Measurements from ENCODE around the gene EIF4E3.

The EIF4E3 gene

GRCh38 chr3:71690341-71690841 lies 34.8 kb downstream of the EIF4E3 start:
- H3K4me3 ChIP-seq (ENCODE audit: low read length): no peak overlapping the region
- peak; percentile 93 for DNase-seq (ENCODE audit: low read depth)
- TF ChIP-seq, protein P1, sequence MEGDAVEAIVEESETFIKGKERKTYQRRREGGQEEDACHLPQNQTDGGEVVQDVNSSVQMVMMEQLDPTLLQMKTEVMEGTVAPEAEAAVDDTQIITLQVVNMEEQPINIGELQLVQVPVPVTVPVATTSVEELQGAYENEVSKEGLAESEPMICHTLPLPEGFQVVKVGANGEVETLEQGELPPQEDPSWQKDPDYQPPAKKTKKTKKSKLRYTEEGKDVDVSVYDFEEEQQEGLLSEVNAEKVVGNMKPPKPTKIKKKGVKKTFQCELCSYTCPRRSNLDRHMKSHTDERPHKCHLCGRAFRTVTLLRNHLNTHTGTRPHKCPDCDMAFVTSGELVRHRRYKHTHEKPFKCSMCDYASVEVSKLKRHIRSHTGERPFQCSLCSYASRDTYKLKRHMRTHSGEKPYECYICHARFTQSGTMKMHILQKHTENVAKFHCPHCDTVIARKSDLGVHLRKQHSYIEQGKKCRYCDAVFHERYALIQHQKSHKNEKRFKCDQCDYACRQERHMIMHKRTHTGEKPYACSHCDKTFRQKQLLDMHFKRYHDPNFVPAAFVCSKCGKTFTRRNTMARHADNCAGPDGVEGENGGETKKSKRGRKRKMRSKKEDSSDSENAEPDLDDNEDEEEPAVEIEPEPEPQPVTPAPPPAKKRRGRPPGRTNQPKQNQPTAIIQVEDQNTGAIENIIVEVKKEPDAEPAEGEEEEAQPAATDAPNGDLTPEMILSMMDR (conservative IDR thresholded peaks at IDR 0.05; ENCODE audit: low read length): no peak

DNA sequence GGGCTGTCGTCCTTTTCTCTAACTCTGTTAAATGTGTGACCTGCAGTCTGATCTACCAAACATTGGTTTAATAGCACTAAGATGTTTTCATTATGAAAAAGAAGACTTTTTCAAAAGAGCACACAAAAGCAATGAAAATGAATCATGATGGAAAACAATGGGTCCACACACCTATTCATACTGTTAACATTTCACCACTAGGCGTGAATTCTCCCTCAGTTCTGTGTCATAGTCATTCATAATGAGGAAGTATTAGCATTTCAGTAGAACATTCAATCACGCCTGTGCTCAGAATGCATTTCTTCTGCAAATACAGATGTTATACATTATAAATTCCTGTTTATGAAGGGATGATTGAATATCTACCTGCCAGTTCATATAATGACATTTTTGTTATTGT lies 35.9 kb downstream of the EIF4E3 start:
- no peak overlapping the region for H3K4me3 ChIP-seq (ENCODE audit: low read length)
- TF ChIP-seq, protein P1 (conservative IDR thresholded peaks at IDR 0.05; ENCODE audit: low read length): no peak
- no peak for DNase-seq (ENCODE audit: low read depth)

GRCh38 chr3:71688121-71688520 lies 37.1 kb downstream of the EIF4E3 start:
- DNase-seq (ENCODE audit: low read depth): no peak
- TF ChIP-seq, protein P1 (conservative IDR thresholded peaks at IDR 0.05; ENCODE audit: low read length): no peak
- H3K4me3 ChIP-seq (ENCODE audit: low read length): no peak overlapping the region

DNA sequence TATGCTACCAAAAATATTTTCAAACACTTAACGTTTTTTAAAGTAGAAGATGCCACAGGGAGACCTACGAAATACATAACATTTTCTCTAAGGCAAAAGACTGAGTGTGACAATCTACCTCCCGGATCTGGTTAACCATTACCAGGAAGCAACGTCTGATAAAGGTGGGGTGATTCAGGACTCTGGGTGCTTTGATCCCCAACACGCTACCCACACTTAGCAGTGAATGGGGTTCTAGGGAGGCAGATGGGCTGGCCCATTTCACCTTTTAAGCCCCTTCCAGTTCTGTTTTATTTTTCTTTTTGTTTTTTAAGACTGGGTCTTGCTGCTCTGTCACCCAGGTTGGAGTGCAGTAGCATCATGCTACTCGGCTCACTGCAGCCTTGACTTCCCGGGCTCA lies 39.5 kb downstream of the EIF4E3 start:
- no peak for DNase-seq (ENCODE audit: low read depth)
- no peak overlapping the region for H3K4me3 ChIP-seq (ENCODE audit: low read length)
- TF ChIP-seq, protein P1 (conservative IDR thresholded peaks at IDR 0.05; ENCODE audit: low read length): no peak

GRCh38 chr3:71684757-71685386 lies 40.3 kb downstream of the EIF4E3 start:
- no peak overlapping the region for H3K4me3 ChIP-seq (ENCODE audit: low read length)
- DNase-seq (ENCODE audit: low read depth): peak; percentile 86
- TF ChIP-seq, protein P1 (conservative IDR thresholded peaks at IDR 0.05; ENCODE audit: low read length): no peak

- TF ChIP-seq, protein P1 (conservative IDR thresholded peaks at IDR 0.05; ENCODE audit: low read length): no peak
- no peak for DNase-seq (ENCODE audit: low read depth)
- H3K4me3 ChIP-seq (ENCODE audit: low read length): no peak overlapping the region
Measured at GRCh38 chr3:71684046-71684756, 41.0 kb downstream of the EIF4E3 start.

DNA sequence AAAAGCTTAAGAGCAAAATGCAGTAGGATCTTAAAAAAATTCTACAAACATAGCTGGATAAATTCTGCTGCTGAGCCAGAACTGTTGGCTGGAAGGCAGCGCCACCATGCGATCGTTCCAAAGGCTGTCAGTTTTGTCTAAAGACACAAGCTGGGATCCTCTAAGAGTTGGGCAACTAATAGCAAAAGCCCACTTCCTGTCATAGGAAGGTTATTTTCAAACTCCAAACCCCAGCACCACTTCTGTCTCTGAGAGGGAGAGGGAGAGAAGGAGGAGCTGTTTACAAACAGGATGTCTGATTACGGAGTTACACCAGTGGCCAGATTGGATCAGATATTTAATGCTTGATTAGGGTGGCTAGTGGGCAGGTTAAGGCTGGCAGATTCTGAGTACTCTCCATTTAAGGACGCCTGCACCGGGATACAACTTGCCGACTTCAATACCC lies 44.0 kb downstream of the EIF4E3 start:
- H3K4me3 ChIP-seq (ENCODE audit: low read length): peak overlapping the region; percentile 30; the same call in 1 of the 2 replicates
- DNase-seq (ENCODE audit: low read depth): peak; percentile 82
- TF ChIP-seq, protein P1 (conservative IDR thresholded peaks at IDR 0.05; ENCODE audit: low read length): peak; percentile 92

Data from AG10803 (cell line).